ENCODE data around the gene OR52E4. TPM values are rescaled to one million over a fixed set of nuclear protein-coding genes. Genes with fewer than 3 reads are reported as not detected.

Gene OR52E4
- polyA plus RNA-seq, 3 donors, result not detected

GRCh38 chr11:5922749-5923426 is 42.5 kb downstream of the OR52E4 start:
- no peaks in the 10 kb centered on the region for H3K4me1 ChIP-seq (ENCODE audit: control insufficient read depth in 1 of 2, insufficient read depth in 2 of 2, low read length in 2 of 2)
- no peak overlapping the region for H3K4me2 ChIP-seq (replicated peaks; ENCODE audit: extremely low read depth, low read length, poor library complexity, severe bottlenecking)
- no peak for TF ChIP-seq CTCF (IDR thresholded peaks at IDR 0.05)
- H3K27ac ChIP-seq (ENCODE audit: low read depth in 1 of 2, low read length in 2 of 2), result no peak overlapping the region
- H3K27ac Mint-ChIP-seq, result no peak overlapping the region
- no peaks in the 10 kb centered on the region for H3K27me3 ChIP-seq (ENCODE audit: control insufficient read depth in 2 of 2, insufficient read depth in 2 of 2, low read length in 2 of 2)
- no peaks in the 10 kb centered on the region for H3K4me1 Mint-ChIP-seq
- peaks cover 4 to 9% of the 10 kb centered on the region in 2 donors for H3K9me3 ChIP-seq (replicated peaks in 1 of 2; ENCODE audit: control insufficient read depth in 1 of 2, insufficient read depth in 1 of 2, low read length in 2 of 2)
- H3K4me3 ChIP-seq (replicated peaks in 1 of 3; ENCODE audit: low read depth in 2 of 3, low read length in 3 of 3), result no peak overlapping the region
- H2AFZ ChIP-seq (ENCODE audit: insufficient read depth, low read depth, low read length, poor library complexity, severe bottlenecking), result no peak overlapping the region
- WGBS (ENCODE audit: insufficient coverage), result 88% methylated on average over 2 of the region's 2 CpGs
- peak overlapping the region in 1 of 2 donors; percentile 45 for H3K4me3 Mint-ChIP-seq
- intact Hi-C loops (cut with micrococcal nuclease), result no loop called here
- peak in 1 of 3 donors; percentile 17 for DNase-seq
- H3K27me3 Mint-ChIP-seq (ENCODE audit: low read depth in 3 of 3), result peaks cover 0 to 4% (median 4%) of the 10 kb centered on the region in 3 donors
- H3K36me3 ChIP-seq (replicated peaks in 1 of 2; ENCODE audit: control insufficient read depth in 1 of 2, insufficient read depth in 2 of 2, low read length in 2 of 2), result no peaks in the 10 kb centered on the region
- H3K79me2 ChIP-seq (ENCODE audit: insufficient read depth, low read length), result no peaks in the 10 kb centered on the region
- H3K9ac ChIP-seq (ENCODE audit: insufficient read depth, low read length, poor library complexity, severe bottlenecking), result no peak overlapping the region
- no peaks in the 10 kb centered on the region for H3K36me3 Mint-ChIP-seq
- H4K20me1 ChIP-seq (ENCODE audit: insufficient read depth, low read length), result no peaks in the 10 kb centered on the region
- peaks cover 0 to 15% (median 10%) of the 10 kb centered on the region in 7 donors for H3K9me3 Mint-ChIP-seq

DNA sequence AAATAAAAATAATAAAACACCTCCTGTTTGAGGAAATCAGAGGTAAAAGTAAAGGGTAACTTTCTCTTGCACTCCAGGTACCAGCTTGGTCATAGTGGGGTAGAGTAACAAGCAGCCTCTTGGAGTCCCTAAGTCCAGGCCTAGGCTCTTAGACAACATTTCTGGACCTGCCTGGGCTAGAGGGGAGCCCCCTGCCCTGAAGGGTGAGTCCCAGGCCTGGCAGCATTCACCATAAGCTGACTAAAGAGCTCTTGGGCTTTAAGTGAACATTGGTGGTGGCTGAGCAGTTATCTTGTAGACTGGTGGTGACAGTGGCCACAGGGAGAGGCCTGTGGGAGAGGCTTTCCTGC is 43.0 kb downstream of the OR52E4 start:
- peaks cover 0 to 4% (median 4%) of the 10 kb centered on the region in 3 donors for H3K27me3 Mint-ChIP-seq (ENCODE audit: low read depth in 3 of 3)
- Histone ChIP-seq H3K4me3 (replicated peaks in 1 of 3; ENCODE audit: low read depth in 2 of 3, low read length in 3 of 3) (no peak overlapping the region), H3K9me3 (replicated peaks in 1 of 2; ENCODE audit: control insufficient read depth in 1 of 2, insufficient read depth in 1 of 2, low read length in 2 of 2) (peaks cover 4 to 11% of the 10 kb centered on the region in 2 donors), H3K27ac (ENCODE audit: low read depth in 1 of 2, low read length in 2 of 2) (no peak overlapping the region), H4K20me1 (ENCODE audit: insufficient read depth, low read length) (no peaks in the 10 kb centered on the region), H3K9ac (ENCODE audit: insufficient read depth, low read length, poor library complexity, severe bottlenecking) (no peak overlapping the region), H2AFZ (ENCODE audit: insufficient read depth, low read depth, low read length, poor library complexity, severe bottlenecking) (no peak overlapping the region), H3K27me3 (ENCODE audit: control insufficient read depth in 2 of 2, insufficient read depth in 2 of 2, low read length in 2 of 2) (no peaks in the 10 kb centered on the region), H3K36me3 (replicated peaks in 1 of 2; ENCODE audit: control insufficient read depth in 1 of 2, insufficient read depth in 2 of 2, low read length in 2 of 2) (no peaks in the 10 kb centered on the region), H3K4me2 (replicated peaks; ENCODE audit: extremely low read depth, low read length, poor library complexity, severe bottlenecking) (no peak overlapping the region), H3K79me2 (ENCODE audit: insufficient read depth, low read length) (no peaks in the 10 kb centered on the region), H3K4me1 (ENCODE audit: control insufficient read depth in 1 of 2, insufficient read depth in 2 of 2, low read length in 2 of 2) (no peaks in the 10 kb centered on the region)
- no peaks in the 10 kb centered on the region for H3K36me3 Mint-ChIP-seq
- DNase-seq, result no peak
- no peaks in the 10 kb centered on the region for H3K4me1 Mint-ChIP-seq
- no peak overlapping the region for H3K27ac Mint-ChIP-seq
- no peak for TF ChIP-seq CTCF (IDR thresholded peaks at IDR 0.05)
- no peak overlapping the region for H3K4me3 Mint-ChIP-seq
- H3K9me3 Mint-ChIP-seq, result peaks cover 4 to 19% (median 14%) of the 10 kb centered on the region in 7 donors
- intact Hi-C loops (cut with micrococcal nuclease), result no loop called here
